ENCODE data around the gene SCMH1. TPM values are rescaled to one million over a fixed set of nuclear protein-coding genes. Genes with fewer than 3 reads are reported as not detected.

The SCMH1 gene
- total RNA-seq, 1 donor from 2014 or later: 51.3 TPM

GRCh38 chr1:41037116-41037903 lies 204.8 kb downstream of the SCMH1 start:
- no peaks in the 10 kb centered on the region for H3K27me3 Mint-ChIP-seq (ENCODE audit: unreplicated experiment)
- H3K4me3 Mint-ChIP-seq (ENCODE audit: unreplicated experiment): no peak overlapping the region
- H3K4me1 Mint-ChIP-seq (ENCODE audit: unreplicated experiment): peaks cover 4% of the 10 kb centered on the region
- H3K9me3 Mint-ChIP-seq (ENCODE audit: unreplicated experiment): no peaks in the 10 kb centered on the region
- no peak overlapping the region for H3K27ac Mint-ChIP-seq (ENCODE audit: unreplicated experiment)
- peaks cover 27% of the 10 kb centered on the region for H3K36me3 Mint-ChIP-seq (ENCODE audit: low read depth, unreplicated experiment)
- DNase-seq (ENCODE audit: low spot score): no peak
- no peak for TF ChIP-seq CTCF (IDR thresholded peaks at IDR 0.05; ENCODE audit: unreplicated experiment)

GRCh38 chr1:41033272-41033671 lies 208.8 kb downstream of the SCMH1 start:
- H3K4me3 Mint-ChIP-seq (ENCODE audit: unreplicated experiment): peak overlapping the region; percentile 65

GRCh38 chr1:41032147-41032546 lies 210.0 kb downstream of the SCMH1 start:
- Mint-ChIP-seq H3K27ac (ENCODE audit: unreplicated experiment) (no peak overlapping the region), H3K9me3 (ENCODE audit: unreplicated experiment) (no peaks in the 10 kb centered on the region), H3K4me1 (ENCODE audit: unreplicated experiment) (peaks cover 7% of the 10 kb centered on the region), H3K36me3 (ENCODE audit: low read depth, unreplicated experiment) (peaks cover 46% of the 10 kb centered on the region), H3K4me3 (ENCODE audit: unreplicated experiment) (peak overlapping the region; percentile 49), H3K27me3 (ENCODE audit: unreplicated experiment) (no peaks in the 10 kb centered on the region)
- DNase-seq (ENCODE audit: low spot score): no peak
- no peak for TF ChIP-seq CTCF (IDR thresholded peaks at IDR 0.05; ENCODE audit: unreplicated experiment)

More at GRCh38 chr1:41033272-41033671, 208.8 kb downstream of the SCMH1 start:
- DNase-seq (ENCODE audit: low spot score): no peak
- Mint-ChIP-seq H3K36me3 (ENCODE audit: low read depth, unreplicated experiment) (peaks cover 40% of the 10 kb centered on the region), H3K9me3 (ENCODE audit: unreplicated experiment) (no peaks in the 10 kb centered on the region), H3K4me1 (ENCODE audit: unreplicated experiment) (peaks cover 7% of the 10 kb centered on the region), H3K27me3 (ENCODE audit: unreplicated experiment) (no peaks in the 10 kb centered on the region), H3K27ac (ENCODE audit: unreplicated experiment) (no peak overlapping the region)
- no peak for TF ChIP-seq CTCF (IDR thresholded peaks at IDR 0.05; ENCODE audit: unreplicated experiment)

- Mint-ChIP-seq H3K4me1 (ENCODE audit: unreplicated experiment) (peaks cover 7% of the 10 kb centered on the region), H3K27me3 (ENCODE audit: unreplicated experiment) (peaks cover 7% of the 10 kb centered on the region), H3K9me3 (ENCODE audit: unreplicated experiment) (no peaks in the 10 kb centered on the region), H3K36me3 (ENCODE audit: low read depth, unreplicated experiment) (peaks cover 54% of the 10 kb centered on the region), H3K27ac (ENCODE audit: unreplicated experiment) (no peak overlapping the region), H3K4me3 (ENCODE audit: unreplicated experiment) (no peak overlapping the region)
- no peak for DNase-seq (ENCODE audit: low spot score)
- TF ChIP-seq CTCF (IDR thresholded peaks at IDR 0.05; ENCODE audit: unreplicated experiment): no peak
Measured at GRCh38 chr1:41030872-41031616, 211.1 kb downstream of the SCMH1 start.

All from endothelial cell (in vitro differentiated cells).